Glutamatergic neuron (in vitro differentiated cells): Measurements from ENCODE around the gene SV2B. TPM values are rescaled to one million over a fixed set of nuclear protein-coding genes. Genes with fewer than 3 reads are reported as not detected.

ENCODE experiments used
- DNase-seq: peaks from one replicate; pipeline ENCODE4 v3.0.0; 2022
- H3K27ac Mint-ChIP-seq: one replicate; pipeline ENCODE4 v1.8.0; 2020; ENCODE audit warnings: mild to moderate bottlenecking, mixed read lengths, inconsistent platforms; ENCODE audit not compliant: unreplicated experiment
- H3K27me3 Mint-ChIP-seq: one replicate; pipeline ENCODE4 v1.8.0; 2020; ENCODE audit warnings: mild to moderate bottlenecking, moderate library complexity, mixed read lengths, inconsistent platforms; ENCODE audit not compliant: unreplicated experiment
- H3K36me3 Mint-ChIP-seq: one replicate; pipeline ENCODE4 v1.8.0; 2020; ENCODE audit warnings: mild to moderate bottlenecking, mixed read lengths, inconsistent platforms; ENCODE audit not compliant: unreplicated experiment
- H3K4me1 Mint-ChIP-seq: one replicate; pipeline ENCODE4 v1.8.0; 2020; ENCODE audit warnings: mild to moderate bottlenecking, low read depth, mixed read lengths, inconsistent platforms; ENCODE audit not compliant: unreplicated experiment
- H3K4me3 Mint-ChIP-seq: one replicate; pipeline ENCODE4 v1.8.0; 2020; ENCODE audit warnings: mild to moderate bottlenecking, mixed read lengths, inconsistent platforms; ENCODE audit not compliant: unreplicated experiment
- H3K9me3 Mint-ChIP-seq: one replicate; pipeline ENCODE4 v1.8.0; 2020; ENCODE audit warnings: mild to moderate bottlenecking, moderate library complexity, mixed read lengths, inconsistent platforms; ENCODE audit not compliant: unreplicated experiment
- CTCF ChIP-seq: fragments of 200-600 bp; sonication (generic); IDR thresholded peaks from one replicate; pipeline ENCODE4 v1.5.0; 2021; ENCODE audit not compliant: partially characterized antibody, unreplicated experiment
- total RNA-seq: library from RNA; stranded (reverse); fragmentation: NEBNext Ultra II Directional; extraction: Animal tissue kit (Norgen Biotek cat#: 25700); gene quantifications from one replicate; pipeline ENCODE4 v1.2.1, GENCODE V29; 2021; ENCODE audit not compliant: unreplicated experiment

Gene SV2B
- total RNA-seq, 1 donor from 2014 or later, result 7.1 TPM

DNA sequence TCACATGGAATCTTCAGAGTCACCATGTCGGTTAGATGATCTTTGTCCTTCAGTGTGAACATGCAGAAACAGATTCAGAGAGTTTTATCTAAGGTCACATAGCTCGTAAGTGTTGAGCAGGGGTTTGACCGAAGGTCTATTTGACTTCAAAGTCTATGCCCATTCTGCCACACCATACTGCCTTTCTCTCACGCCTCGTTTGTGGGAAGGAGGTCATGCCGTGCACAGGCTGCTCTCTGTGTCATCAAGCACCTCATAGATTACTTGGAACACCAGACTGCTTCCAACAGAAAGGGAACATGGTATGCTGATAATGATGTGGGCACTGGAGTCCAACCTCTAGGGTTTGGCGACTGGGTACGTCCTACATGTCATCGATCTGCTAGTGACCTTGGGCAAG is 128.8 kb downstream of the SV2B start:
- Mint-ChIP-seq H3K4me3 (no peak overlapping the region), H3K9me3 (peaks cover 3% of the 10 kb centered on the region), H3K36me3 (no peaks in the 10 kb centered on the region), H3K27ac (no peak overlapping the region), H3K27me3 (peaks cover 2% of the 10 kb centered on the region), H3K4me1 (peaks cover 10% of the 10 kb centered on the region)
- no peak for TF ChIP-seq CTCF
- no peak for DNase-seq

DNA sequence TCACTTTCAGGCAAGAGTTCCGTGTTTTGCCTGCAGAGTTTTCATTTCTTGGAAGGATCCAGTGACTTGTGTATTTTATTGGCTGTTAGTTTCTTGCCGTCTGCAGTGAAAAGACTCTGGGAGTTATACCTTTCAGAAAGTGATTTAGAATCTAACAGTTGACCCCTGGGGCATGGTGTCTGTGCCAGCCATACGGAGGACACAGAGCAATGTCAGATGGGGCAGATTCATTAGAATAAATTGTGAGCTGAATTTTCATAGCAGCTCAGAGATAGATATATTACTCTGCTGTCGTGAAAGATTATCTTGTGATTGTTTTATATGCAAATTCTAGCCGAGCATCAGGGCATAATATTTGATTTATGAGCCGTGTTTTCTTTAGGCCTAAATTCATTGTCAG is 131.6 kb downstream of the SV2B start:
- Mint-ChIP-seq H3K27me3 (no peaks in the 10 kb centered on the region), H3K4me1 (peaks cover 4% of the 10 kb centered on the region), H3K9me3 (peaks cover 3% of the 10 kb centered on the region), H3K27ac (no peak overlapping the region), H3K36me3 (no peaks in the 10 kb centered on the region), H3K4me3 (no peak overlapping the region)
- TF ChIP-seq CTCF, result no peak
- DNase-seq, result no peak

DNA sequence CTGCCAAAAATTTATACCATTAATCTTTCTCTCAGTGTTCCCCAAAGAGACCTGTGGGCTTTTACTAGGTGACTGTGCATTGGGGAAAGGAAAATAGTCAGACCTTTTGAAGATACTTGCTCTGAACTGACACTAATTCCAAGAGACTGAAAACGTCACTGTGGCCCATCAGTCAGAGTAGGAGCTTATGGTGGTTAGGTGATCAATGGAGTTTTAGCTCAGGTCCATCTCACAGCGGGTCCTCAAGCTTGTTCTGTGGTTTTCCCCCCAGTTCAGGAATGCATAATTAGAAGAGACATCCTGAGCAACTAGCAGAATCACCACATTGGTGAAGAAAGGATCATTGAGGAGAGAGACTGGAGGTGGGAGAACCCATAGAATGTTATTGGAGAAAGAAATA is 134.7 kb downstream of the SV2B start:
- Mint-ChIP-seq H3K4me1 (no peaks in the 10 kb centered on the region), H3K36me3 (no peaks in the 10 kb centered on the region), H3K4me3 (no peak overlapping the region), H3K27ac (no peak overlapping the region), H3K27me3 (peaks cover 2% of the 10 kb centered on the region), H3K9me3 (peaks cover 3% of the 10 kb centered on the region)
- TF ChIP-seq CTCF, result no peak
- DNase-seq, result no peak

GRCh38 chr15:91235376-91235775 is 135.3 kb downstream of the SV2B start:
- H3K36me3 Mint-ChIP-seq, result no peaks in the 10 kb centered on the region
- H3K4me3 Mint-ChIP-seq, result no peak overlapping the region

DNA sequence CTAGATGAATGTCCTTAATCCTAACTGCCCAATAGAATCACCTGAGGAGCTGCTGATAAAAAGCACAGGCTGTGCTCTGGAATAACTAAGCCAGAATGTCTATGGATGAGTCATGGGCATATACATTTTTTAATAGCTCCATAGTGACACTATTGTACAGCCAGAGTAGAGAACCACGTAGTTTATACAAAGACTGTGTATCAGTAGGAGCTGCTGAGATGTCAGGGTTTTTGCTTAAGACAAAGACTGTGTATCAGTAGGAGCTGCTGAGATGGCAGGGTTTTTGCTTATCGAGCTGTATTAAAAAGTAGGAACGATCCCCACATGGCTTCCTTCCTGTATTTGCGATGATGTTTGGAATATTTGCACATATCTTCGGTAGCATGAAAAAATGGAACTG is 137.4 kb downstream of the SV2B start:
- H3K36me3 Mint-ChIP-seq, result no peaks in the 10 kb centered on the region
- no peak overlapping the region for H3K27ac Mint-ChIP-seq
- H3K9me3 Mint-ChIP-seq, result no peaks in the 10 kb centered on the region
- H3K4me1 Mint-ChIP-seq, result no peaks in the 10 kb centered on the region
- H3K4me3 Mint-ChIP-seq, result no peak overlapping the region
- H3K27me3 Mint-ChIP-seq, result peaks cover 2% of the 10 kb centered on the region
- no peak for TF ChIP-seq CTCF
- no peak for DNase-seq

More at GRCh38 chr15:91235376-91235775, 135.3 kb downstream of the SV2B start:
- Mint-ChIP-seq H3K27ac (no peak overlapping the region), H3K9me3 (peaks cover 3% of the 10 kb centered on the region), H3K4me1 (no peaks in the 10 kb centered on the region), H3K27me3 (peaks cover 2% of the 10 kb centered on the region)
- DNase-seq, result no peak
- peak; percentile 63 for TF ChIP-seq CTCF
